ENCODE data around the gene SPDEF.

GRCh38 chr6:34523441-34524206, 32.5 kb downstream of the SPDEF start:
- no peak for TF ChIP-seq CTCF (tag by site-specific recombination; IDR thresholded peaks at IDR 0.05)
- no peak for TF ChIP-seq ATF2 (tag by site-specific recombination; IDR thresholded peaks at IDR 0.05; ENCODE audit: low read depth)
- TF ChIP-seq REST (tag by site-specific recombination; IDR thresholded peaks at IDR 0.05), result no peak
- TF ChIP-seq ZNF596 (tag by site-specific recombination; IDR thresholded peaks at IDR 0.05), result no peak
- no peak for TF ChIP-seq AEBP2 (tag by site-specific recombination; IDR thresholded peaks at IDR 0.05; ENCODE audit: borderline replicate concordance)
- TF ChIP-seq ZNF843 (tag by site-specific recombination; IDR thresholded peaks at IDR 0.05), result no peak
- no peak for TF ChIP-seq ZNF324 (tag by site-specific recombination; IDR thresholded peaks at IDR 0.05)

Data from HEK293 (cell line).